EL (cell line): ENCODE data around the gene IL23R.
"Not testable (repeated sequence)": the region's sequence is repeated elsewhere in the genome, so short reads cannot be mapped to it uniquely, and the experiment has no call there.

ENCODE experiments used
- DNase-seq: peaks from one replicate; pipeline ENCODE4 v3.0.0-alpha.2; 2016

The IL23R gene

GRCh38 chr1:67166196-67166595 lies at the start of gene IL23R:
IL23R (plus strand) TSS chr1:67166454; CDS start chr1:67168121, 1,667 bp downstream.
- no peak for DNase-seq

GRCh38 chr1:67118191-67118590 lies 48.1 kb upstream of the IL23R start:
- peak; percentile 62 for DNase-seq

GRCh38 chr1:67118646-67119045 lies 47.6 kb upstream of the IL23R start:
- DNase-seq = no peak

- no peak for DNase-seq
These were observed 45.2 kb upstream of the IL23R start for GRCh38 chr1:67120855-67121619.

- DNase-seq = no peak
These were observed 41.8 kb upstream of the IL23R start for GRCh38 chr1:67124455-67124854.

- DNase-seq = peak; percentile 23
These were observed 40.0 kb upstream of the IL23R start for GRCh38 chr1:67126111-67126746.

- no peak for DNase-seq
These were observed 39.3 kb upstream of the IL23R start for GRCh38 chr1:67126974-67127373.

- DNase-seq = no peak
These were observed 35.6 kb upstream of the IL23R start for GRCh38 chr1:67130673-67131072.

GRCh38 chr1:67133177-67133576 lies 33.1 kb upstream of the IL23R start:
- DNase-seq = no peak

GRCh38 chr1:67134695-67135094 lies 31.6 kb upstream of the IL23R start, which contains the start of gene C1orf141:
C1orf141 (minus strand) TSS chr1:67134970; CDS start chr1:67127240, 7,730 bp downstream.
- no peak for DNase-seq

- peak; percentile 40 for DNase-seq
These were observed 30.9 kb upstream of the IL23R start for GRCh38 chr1:67135354-67135753.

- DNase-seq = no peak
These were observed 28.9 kb upstream of the IL23R start for GRCh38 chr1:67137307-67137753.

- DNase-seq = no peak
These were observed 27.3 kb upstream of the IL23R start for GRCh38 chr1:67138813-67139499.

- no peak for DNase-seq
These were observed 25.8 kb upstream of the IL23R start for GRCh38 chr1:67140460-67140859.

GRCh38 chr1:67141832-67142231 lies 24.4 kb upstream of the IL23R start:
- not testable (repeated sequence) for DNase-seq

- no peak for DNase-seq
These were observed 23.3 kb upstream of the IL23R start for GRCh38 chr1:67142931-67143330.

- no peak for DNase-seq
These were observed 22.3 kb upstream of the IL23R start for GRCh38 chr1:67143966-67144365.

- peak; percentile 12 for DNase-seq
These were observed 21.6 kb upstream of the IL23R start for GRCh38 chr1:67144696-67145095.

GRCh38 chr1:67146101-67146500 lies 20.2 kb upstream of the IL23R start:
- DNase-seq = no peak

- DNase-seq = no peak
These were observed 19.7 kb upstream of the IL23R start for GRCh38 chr1:67146539-67146938.

GRCh38 chr1:67147973-67148372 lies 18.3 kb upstream of the IL23R start:
- DNase-seq = not testable (repeated sequence)

GRCh38 chr1:67148516-67149178 lies 17.6 kb upstream of the IL23R start:
- DNase-seq = peak; percentile 17

- DNase-seq = peak; percentile 83
These were observed 17.0 kb upstream of the IL23R start for GRCh38 chr1:67149179-67149770.
